GM19035 (cell line): ENCODE measurements around the gene CRY1.
A peak's percentile ranks its signal among the peaks of the same experiment; 100 is the strongest.
"Not testable (repeated sequence)": the region's sequence is repeated elsewhere in the genome, so short reads cannot be mapped to it uniquely, and the experiment has no call there.

ENCODE experiments used
- ATAC-seq: cut with Tn5 transposase; IDR thresholded peaks from one replicate; pipeline ENCODE4 v1.9.1; 2021; ENCODE audit not compliant: unreplicated experiment

The CRY1 gene

DNA sequence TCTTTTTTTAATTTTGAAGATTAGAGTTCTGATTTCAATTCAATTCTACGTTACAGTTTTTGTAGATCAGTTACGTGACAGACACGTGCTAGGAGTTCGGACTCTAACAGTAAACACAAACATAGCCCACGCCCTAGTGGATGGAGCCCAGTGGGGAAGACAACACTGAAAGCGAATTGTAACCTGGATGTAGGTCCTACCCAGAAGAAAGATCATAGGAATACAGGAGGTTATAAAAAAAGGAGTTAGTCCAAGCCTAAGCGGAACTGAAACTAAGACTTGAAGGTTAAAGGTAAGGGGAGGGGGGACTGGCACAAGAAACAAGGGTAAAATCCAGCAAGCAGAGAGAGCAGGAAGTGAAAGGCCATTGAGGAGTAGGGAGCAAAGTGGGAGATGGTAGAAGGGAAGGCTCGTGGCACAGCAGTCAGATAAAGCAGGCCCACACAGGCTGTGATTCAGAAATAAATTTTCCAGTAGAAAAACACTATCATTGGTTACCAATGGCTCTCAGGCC is 15.7 kb upstream of the CRY1 start:
- ATAC-seq = no peak

DNA sequence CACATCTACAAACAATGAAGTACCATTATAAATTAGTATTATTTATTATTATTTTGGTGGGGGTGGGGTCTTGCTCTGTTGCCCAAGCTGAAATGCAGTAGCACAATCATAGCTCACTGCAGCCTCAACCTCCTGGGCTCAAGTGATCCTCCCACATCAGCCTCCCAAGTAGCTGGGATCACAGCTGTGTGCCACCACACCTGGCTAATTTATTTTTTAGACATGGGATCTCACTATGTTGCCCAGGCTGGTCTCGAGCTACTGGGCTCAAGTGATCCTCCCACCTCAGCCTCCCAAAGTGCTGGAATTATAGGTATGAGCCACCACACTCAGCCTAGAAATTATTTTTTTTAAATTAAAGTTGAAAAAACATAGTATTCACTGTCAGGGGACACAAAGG is 15.0 kb upstream of the CRY1 start:
- ATAC-seq = not testable (repeated sequence)

DNA sequence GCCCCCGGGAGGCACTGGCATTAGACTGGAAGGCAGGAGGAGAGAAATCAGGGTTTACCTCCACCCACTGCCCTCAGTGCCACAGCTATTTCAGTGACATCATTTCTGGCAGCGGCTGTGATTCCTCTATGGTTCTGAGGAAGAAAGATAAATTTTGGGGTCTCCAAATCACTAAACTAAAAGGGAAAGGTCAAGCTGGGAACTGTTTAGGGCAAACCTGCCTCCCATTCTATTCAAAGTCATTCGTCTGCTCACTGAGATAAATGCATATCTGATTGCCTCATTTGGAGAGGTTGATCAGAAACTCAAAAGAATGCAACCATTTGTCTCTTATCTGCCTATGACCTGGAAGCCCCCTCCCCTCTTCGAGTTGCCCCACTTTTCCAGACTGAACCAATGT is 14.0 kb upstream of the CRY1 start:
- no peak for ATAC-seq

DNA sequence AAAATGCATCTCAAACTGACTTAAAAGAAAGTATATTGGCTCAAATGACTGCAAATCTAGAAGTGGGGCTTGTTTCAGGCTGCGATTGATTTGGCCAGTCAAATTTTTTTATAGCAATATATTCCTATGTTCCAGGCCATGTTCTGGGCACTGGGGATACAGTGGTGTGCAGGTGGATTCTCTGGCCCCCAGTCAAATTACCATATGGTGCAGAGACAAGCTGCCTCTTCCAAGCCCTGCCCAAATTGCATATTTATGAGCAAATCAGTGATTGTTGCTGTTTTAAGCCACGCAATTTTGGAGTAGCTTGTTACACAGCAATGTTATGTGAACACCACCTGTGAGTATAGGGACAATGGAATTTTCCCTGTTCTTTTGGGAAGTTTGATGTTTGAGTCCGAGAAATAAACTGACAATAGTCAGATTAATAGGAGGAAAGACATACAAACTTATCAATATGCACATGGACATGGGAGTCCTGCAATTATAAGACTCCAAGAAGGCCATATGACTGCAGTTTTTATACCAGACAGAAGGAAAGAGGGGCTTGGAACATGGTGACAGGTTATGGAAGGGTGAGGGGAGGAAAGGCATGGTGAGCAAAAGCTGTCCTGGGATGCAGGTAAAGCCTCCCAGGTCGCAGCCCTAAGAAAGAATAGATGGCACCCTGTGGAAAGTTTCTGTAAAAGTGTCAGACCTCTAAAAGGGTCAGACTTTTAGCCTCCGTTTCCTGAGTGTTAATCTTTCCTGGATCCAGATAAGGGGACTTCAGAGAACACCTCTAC is 13.1 kb upstream of the CRY1 start:
- ATAC-seq = no peak

DNA sequence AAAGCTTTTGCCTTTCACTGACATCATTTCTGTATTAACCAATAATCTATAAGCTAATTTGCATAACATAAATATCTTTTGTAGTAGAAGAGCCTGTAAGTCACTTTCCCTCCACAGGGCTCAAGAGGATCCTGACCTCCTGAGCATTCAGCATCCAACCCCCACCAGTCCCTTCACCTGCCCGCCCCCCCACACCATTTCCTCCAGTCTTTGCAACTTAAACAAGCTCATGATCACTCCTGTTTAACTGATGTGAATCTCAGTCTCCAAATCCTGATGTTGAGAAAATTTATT is 12.0 kb upstream of the CRY1 start:
- no peak for ATAC-seq

DNA sequence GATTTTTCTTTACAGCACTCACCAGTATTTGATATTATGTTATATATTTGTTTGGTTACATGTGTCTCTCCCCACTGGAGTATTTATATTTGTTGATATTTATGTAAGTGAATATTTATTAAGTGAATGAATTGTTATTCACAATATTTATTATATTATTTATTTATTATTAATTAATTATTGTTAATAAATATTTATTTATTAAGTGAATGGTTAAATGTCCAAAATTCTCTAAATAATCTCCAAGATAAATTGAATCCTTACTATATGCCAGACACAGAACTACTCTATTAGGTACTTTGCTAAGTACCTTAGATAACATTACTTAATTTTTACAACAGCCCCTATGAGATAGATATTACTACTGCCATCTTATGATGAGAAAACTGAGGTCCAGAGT is 10.2 kb upstream of the CRY1 start:
- ATAC-seq = no peak

DNA sequence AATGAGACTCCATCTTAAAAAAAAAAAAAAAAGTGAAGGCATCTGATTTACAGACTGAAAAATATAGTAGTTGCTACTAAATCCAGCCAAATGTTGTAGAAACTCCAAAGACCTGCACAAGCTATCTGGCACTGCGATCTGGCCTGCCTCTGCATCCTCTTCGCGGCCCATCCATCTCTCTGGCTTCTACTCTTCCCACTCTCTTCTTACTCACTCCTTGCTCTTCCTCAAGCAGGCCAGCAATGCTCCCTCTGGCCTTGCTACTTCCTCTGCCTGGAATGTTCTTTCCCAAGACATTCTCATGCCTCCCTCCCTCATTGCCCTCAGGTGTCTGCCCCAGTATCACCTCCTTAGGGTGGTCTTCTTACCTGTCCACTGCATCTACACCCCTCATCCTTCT is 9.7 kb upstream of the CRY1 start:
- ATAC-seq = no peak

DNA sequence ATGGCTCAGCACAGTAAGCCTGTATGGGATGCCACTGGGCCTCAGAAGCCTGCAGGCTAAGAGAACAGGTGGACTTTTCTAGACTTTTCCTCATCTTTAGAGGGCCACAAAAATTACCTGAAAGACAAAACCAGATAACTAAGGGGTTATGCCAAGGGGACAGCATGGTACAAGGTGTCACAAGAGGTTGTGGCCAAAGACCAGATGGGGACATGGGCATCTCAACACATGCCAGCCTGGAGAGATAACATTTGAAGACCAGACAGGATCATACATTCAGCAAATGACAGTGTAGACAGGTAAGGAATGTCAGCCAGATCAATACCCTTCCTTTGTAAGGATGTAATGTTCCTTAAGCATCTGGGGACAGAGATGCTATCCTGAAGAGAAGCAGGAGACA is 8.9 kb upstream of the CRY1 start:
- no peak for ATAC-seq

DNA sequence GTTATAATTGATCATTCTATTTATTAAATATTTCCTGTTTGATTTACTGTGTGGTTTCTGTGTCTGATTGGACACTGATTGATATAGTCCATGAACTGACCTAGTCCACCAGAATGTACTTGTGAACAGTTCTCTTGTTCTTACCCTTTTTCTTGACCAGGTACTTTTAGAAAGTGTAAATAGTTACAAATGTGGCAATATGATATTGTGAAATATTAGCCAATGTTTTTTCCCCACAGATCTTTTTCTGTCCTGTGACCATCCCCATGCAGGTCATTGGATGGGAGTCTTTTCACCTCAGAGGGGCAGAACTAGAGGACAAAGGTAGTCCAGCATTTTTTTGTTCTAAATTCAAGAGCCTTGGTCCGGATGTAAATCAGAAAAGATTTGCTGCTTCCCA is 8.3 kb upstream of the CRY1 start:
- no peak for ATAC-seq

DNA sequence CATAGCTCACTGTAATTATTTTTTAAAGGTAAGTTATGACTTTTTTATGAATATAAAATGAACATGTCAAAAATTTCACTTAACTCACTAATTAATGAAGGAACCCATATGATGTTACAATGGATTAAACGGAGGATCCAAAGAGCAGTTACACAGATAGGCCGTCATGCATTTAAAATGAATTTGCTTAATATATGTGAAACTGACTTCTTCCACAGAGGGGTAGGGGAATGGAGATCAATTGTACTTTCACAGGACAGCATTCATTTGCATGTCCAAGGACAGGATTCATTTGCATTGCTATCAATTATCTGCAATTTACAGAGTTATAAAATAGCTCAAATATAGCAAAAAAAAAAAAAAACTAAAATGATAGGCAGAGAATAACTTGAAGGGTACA is 6.6 kb upstream of the CRY1 start:
- no peak for ATAC-seq

DNA sequence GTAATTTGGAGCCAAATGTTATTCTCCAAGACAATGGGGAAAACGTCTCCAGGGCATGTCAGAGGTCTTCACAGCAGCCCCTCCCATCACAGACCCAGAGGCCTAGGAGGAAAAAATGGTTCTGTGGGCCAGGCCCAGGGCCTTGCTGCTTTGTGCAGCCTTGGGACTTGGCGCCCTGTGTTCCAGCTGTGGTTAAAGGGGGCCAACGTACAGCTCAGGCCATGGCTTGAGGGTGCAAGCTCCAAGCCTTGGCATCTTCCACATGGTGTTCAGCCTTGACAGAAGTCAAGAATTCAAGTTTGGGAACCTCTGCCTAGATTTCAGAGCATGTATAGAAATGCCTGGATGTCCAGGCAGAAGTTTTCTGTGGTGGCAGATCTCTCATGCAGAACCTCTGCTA is 3.2 kb upstream of the CRY1 start:
- ATAC-seq = no peak

DNA sequence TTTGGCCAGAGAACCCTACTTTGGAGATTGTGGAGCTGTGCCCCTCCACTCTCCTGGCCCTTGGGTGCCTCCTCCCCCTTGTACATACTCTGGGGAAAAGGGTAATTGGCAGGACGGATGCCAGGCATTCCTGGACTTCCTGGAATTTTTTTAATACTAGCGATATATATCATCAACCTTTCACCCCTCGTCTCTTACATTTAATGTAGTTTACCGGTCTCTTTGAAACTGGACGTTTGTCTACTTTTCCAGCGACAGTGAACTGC is 767 bp upstream of the CRY1 start:
- no peak for ATAC-seq

DNA sequence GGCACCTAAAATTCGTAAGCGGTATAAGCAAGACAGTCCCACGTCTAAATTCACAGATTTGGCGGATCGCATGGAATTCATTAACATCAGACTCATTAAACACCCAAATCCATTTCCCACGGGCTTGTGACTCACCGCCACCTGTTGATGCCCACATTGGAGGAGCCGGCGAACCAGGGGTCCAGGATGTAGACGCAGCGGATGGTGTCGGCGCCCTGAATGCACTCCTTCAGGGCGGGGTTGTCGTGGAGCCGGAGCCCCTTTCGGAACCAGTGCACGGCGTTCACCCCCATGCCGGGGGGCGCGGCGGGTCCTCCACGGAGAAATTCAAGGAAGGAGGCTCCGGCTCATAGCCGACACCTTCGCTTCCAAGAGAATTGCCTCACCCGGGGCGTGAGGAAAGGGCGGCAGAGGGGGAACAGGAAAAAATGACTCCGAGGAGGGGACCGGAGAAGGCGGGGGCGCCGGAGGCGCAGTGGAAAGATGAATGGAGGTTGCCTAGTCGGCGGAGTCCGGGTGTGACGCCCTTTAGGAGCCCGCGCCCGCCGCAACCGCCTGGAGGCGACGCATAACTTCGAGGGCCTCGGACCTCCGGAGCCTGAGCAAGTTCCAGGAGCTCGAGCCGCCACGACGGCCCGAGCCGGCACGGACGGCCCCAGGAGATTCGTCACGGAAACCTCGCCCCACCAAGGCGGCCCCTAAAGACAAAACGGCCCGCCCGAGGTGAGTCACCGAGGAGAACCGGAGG is 506 bp downstream of the CRY1 start:
- ATAC-seq = peak; percentile 31

DNA sequence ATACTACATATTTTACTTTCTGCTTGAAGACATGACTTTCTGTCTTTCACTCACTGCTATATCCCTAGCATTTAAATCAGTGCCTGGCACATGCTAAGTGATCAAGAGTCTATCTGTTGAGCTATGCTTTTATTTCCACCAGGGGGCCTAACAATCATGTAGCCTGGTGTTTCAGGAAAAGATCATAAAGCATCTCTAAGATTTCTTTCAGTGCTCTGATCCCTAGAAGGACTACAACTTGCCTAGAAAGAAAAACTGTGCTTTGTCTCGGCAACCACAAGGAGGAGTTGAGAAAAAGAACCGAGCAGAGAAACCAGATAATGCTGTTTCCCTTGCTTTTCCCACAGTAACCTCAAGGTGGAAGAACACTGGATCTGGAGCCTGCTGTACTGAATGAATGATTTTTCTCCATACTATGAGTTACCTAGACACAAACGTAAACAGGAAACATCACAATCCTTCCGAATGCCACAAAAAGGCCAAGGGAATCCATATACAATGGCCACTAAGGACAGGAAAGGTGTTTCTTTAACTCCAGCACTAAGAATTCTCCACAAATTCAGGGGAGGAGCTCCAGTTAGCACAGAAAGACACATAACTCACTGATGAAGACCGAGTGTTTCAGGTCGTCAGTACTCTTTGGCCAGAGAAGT is 1.2 kb downstream of the CRY1 start:
- ATAC-seq = no peak

DNA sequence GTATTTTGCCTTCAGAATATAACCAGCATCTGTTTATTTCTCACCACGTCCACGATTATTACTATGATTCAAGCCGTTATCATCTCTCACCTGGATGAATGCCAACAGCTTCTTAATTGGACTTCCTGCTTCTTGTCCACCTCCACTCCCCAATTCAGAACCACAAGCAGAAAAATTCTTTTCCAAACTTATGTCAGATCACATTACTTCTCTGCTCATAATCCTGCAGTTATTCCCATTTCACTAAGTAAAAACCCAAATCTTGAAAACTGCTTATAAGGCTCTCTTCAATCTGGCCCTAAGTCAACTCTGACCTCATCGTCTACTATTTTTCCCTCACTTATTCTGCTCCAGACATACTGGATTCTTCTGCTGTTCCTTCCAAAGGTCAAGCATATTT is 2.0 kb downstream of the CRY1 start:
- no peak for ATAC-seq

DNA sequence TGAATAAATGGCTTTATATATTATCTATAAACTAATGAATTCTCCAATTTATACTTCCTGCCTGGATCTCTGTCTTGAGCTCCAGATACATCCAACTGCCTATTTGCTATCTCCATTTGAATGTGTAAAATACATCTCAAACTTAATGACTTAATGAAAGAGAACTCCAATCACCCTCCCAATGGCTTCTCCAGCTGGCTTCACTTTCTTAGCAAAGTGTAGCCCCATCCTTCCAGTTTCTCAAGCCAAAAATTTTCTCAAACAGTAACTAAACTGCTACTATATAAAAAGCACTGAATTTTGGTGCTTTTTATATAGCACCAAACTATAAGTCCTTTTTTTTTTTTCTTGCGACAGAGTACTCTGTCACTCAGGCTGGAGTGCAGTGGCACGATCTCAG is 2.6 kb downstream of the CRY1 start:
- no peak for ATAC-seq

DNA sequence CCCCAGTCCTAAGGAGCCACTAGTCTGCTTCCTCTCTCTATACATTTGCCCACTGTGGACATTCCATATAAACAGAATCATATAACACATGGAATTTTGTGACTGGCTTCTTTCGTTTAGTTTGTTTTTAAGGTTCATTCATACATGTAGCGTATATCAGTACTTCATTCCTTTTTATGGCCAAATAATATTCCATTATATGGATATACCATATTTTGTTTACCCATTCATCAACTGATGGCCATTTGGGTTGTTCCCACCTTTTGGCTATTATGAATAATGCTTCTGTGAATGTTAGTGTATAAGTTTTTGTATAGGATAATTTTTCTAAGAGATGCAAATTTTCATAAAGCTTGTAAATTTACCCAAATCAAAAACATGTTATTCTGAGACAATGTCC is 4.4 kb downstream of the CRY1 start:
- no peak for ATAC-seq

DNA sequence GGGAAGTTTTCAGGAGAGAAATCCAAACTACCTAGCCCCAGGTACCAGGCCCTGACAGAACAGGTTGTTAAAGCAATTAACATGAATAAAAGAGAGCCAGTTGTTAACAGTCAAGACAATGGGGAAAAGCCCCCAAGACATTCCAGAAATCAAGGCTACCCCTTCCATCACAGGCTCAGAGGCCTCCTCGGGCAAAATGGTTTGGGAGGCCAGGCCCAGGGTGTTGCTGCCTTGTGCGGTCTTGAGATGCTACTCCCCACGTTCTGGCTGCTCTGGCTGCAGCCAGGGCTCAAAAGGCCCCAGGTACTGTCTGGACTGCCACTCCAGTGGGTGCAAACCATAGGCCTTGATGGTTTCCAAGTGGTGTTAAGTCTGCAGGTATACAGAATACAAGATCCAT is 7.0 kb downstream of the CRY1 start:
- ATAC-seq = no peak

DNA sequence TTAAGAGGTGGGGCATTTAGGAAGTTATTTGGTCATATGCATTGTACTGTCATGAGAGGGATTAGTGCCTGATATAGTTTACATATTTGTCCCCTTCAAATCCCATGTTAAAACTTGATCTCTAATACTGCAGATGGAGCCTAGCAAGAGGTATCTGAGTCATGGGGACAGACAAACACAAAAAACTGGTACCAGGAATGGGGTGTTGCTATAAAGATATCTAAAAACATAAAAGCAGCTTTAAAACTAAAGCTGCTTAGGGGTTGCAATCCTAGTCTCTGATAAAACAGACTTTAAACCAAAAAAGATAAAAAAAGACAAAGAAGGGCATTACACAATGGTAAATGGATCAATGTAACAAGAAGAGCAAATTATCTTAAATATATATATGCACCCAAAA is 11.6 kb downstream of the CRY1 start:
- no peak for ATAC-seq

DNA sequence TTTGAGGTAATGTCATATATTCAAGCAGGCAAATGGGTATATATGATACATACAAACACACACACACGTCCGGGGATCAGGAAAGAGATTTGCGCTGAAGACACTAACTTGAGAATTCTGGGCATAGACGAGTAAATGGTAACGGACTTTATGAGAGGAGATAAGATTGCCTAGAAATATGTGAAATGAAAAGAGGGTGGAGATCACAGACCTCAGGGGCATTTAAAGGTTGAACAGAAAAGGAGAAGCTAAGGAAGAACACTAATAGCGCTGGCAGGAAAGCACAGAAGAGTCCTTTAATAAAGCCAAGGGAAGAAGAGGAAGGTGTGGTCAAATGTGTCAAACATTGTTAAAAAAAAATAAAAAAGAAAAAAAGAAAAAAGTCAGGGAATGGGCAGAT is 13.1 kb downstream of the CRY1 start:
- no peak for ATAC-seq

DNA sequence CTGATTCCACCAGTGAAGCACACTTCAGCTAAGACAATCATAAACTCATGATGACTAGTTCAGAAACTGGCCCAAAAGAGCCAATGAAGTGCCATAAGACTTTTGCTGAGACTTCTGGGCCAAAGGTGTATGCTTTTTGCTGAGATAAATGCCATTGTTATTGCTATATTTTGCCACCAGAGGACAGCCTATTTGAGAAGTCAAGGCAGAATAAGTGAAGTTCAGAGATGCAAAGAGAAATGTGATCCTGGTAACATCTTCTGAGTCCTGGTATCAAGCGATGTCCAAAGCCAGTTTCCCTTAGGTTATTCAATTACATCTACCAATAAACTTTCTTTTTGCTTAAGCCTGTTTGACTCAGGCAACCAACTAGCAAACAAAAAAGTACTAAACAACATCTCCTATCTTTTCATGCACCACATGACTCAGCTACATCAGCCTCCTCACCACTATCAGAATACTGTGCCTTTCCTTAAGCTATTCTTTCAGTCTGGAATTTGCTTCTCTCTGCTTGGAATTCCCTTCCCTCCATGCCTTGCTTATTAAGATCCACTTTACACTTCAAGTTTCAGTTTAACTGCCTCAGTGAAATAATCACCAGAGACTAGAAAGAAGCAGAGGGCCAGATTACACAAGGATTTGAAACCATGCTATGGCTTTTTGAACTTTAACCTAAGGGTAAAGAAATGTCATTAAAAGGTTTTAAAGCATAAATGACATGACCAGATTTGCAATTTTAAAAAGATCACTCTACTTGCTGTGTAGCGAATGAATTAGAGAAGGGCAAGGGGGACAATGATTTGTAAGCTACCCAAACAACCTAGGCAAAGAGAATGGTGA is 14.0 kb downstream of the CRY1 start:
- ATAC-seq = no peak

DNA sequence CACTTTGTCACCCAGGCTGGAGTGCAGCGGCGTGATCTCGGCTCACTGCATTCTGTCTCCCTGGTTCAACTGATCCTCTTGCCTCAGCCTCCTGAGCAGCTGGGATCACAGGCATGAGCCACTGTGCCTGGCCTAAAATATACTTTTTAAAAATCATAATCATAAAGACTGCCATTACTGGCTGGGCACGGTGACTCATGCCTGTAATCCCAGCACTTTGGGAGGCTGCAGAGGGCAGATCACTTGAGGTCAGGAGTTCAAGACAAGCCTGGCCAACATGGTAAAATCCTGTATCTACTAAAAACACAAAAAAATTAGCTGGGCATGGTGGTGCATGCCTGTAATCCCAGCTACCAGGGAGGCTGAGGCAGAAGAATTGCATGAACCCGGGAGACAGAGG is 20.1 kb downstream of the CRY1 start:
- ATAC-seq = not testable (repeated sequence)
